Stimulated activated memory B cell treated with anti-CD40 and anti-IgM and Interleukin-4, amounts not matched to agents 10 μg/mL and 1 μg/mL and 100 μg/mL, for 72 hours (primary cell): ENCODE results near the gene GLG1.

Experiments used
- ATAC-seq: fragments of 150-1000 bp; cut with Tn5 transposase; 2 replicates; pipeline ENCODE4 v1.10.0; 2021
- H3K27ac Mint-ChIP-seq: one replicate; pipeline ENCODE4 v1.8.0; 2022; ENCODE audit warnings: mild to moderate bottlenecking, mixed read lengths
- H3K27me3 Mint-ChIP-seq: one replicate; pipeline ENCODE4 v1.8.0; 2022; ENCODE audit warnings: mixed read lengths
- H3K36me3 Mint-ChIP-seq: one replicate; pipeline ENCODE4 v1.8.0; 2022; ENCODE audit warnings: mixed read lengths
- H3K4me1 Mint-ChIP-seq: one replicate; pipeline ENCODE4 v1.8.0; 2022; ENCODE audit warnings: mixed read lengths
- H3K4me3 Mint-ChIP-seq: one replicate; pipeline ENCODE4 v1.8.0; 2022; ENCODE audit warnings: mild to moderate bottlenecking, moderate library complexity, mixed read lengths
- H3K9me3 Mint-ChIP-seq: one replicate; pipeline ENCODE4 v1.8.0; 2022; ENCODE audit warnings: mixed read lengths

The GLG1 gene

DNA sequence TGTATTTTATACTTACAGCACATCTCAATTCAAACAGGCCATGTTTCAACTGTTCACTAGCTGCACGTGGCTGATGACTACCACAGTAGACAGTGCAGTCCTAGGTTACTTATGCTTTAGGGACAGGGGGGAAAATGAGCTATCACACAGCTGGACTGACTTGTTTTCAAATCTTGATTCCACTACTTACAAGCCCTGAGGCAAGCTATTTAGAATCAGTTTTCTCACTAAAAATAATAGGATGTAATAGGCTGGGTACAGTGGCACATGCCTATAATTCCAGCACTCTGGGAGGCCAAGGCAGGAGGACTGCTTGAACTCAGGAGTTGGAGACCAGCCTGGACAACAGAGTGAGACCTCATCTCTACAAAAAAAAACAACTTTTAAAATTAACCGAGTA is 10.3 kb downstream of the GLG1 start:
- no peaks in the 10 kb centered on the region for H3K9me3 Mint-ChIP-seq
- no peak overlapping the region for H3K4me3 Mint-ChIP-seq
- no peaks in the 10 kb centered on the region for H3K27me3 Mint-ChIP-seq
- peaks cover 20% of the 10 kb centered on the region for H3K36me3 Mint-ChIP-seq
- H3K27ac Mint-ChIP-seq = no peak overlapping the region
- peaks cover 47% of the 10 kb centered on the region for H3K4me1 Mint-ChIP-seq
- no peak for ATAC-seq

DNA sequence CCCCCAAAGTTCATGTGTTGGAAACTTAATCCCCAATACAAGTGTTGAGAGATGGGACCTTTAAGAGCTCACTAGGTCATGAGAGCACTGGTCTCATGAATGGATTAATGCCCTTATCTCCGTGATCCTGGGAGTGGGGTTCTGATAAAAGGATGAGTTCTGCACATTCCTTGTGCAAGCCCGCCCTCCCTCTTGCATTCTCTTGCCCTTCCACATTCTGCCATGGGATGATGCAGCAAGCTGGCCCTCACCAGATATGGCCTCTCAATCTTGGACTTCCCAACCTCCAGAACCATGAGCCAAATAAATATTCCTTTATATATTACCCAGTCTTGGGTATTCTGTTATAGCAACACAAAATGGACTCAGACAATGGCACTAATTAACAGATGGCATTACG is 14.1 kb downstream of the GLG1 start:
- no peak for ATAC-seq
- Mint-ChIP-seq H3K36me3 (peaks cover 17% of the 10 kb centered on the region), H3K27ac (no peak overlapping the region), H3K27me3 (no peaks in the 10 kb centered on the region), H3K9me3 (no peaks in the 10 kb centered on the region), H3K4me3 (no peak overlapping the region), H3K4me1 (peaks cover 44% of the 10 kb centered on the region)

DNA sequence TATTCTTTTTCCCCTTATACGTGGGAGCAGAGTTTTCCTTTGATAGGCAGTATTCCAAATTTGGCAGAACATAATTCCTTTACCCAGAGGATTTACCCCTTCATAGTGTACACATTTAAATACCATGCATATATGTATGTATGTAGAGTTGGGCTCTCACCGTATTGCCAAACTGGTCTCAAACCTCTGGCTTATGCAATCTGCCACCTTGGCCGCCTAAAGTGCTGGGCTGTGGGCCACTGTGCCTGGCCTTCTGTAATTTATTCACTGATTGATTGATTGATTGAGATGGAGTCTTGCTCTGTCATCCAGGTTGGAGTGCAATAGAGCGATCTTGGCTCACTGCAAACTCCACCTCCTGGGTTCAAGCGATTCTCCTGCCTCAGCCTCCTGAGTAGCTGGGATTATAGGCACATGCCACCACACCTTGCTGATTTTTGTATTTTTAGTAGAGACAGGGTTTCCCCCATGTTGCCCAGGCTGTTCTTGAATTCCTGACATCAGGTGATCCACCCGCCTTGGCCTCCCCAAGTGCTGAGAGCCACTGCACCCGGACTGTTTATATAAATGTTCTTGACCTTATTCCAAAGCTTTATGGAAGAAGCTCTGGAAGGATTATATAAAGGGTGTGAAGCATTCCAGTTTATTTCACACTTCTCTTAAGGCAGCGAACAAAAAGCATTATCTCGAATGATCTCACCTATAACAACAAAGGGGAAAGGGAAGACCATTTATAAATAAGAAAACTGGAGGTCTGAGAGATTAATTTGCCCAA is 14.9 kb downstream of the GLG1 start:
- Mint-ChIP-seq H3K4me3 (no peak overlapping the region), H3K27ac (no peak overlapping the region), H3K36me3 (peaks cover 21% of the 10 kb centered on the region), H3K4me1 (peaks cover 52% of the 10 kb centered on the region), H3K27me3 (no peaks in the 10 kb centered on the region), H3K9me3 (no peaks in the 10 kb centered on the region)
- no peak for ATAC-seq

DNA sequence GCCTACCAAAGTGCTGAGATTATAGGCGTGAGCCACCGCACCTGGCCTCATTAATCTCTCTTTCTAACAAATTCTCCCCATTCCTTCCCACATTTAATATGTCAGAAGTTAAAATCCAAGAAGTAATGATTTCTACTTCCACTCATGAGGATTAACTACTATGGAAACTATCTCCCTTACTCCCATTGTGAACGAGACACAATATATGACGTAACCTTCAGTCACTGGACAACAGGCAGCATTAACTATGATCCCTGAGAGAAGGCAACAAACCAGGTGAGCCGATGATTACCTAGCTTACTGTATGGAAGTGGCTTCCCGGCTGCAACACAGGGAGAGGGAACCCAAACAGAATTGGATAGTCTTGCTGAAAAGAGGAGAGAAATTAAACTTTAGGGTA is 20.0 kb downstream of the GLG1 start:
- Mint-ChIP-seq H3K4me3 (no peak overlapping the region), H3K27me3 (no peaks in the 10 kb centered on the region), H3K4me1 (peaks cover 73% of the 10 kb centered on the region), H3K36me3 (peaks cover 26% of the 10 kb centered on the region), H3K27ac (peak overlapping the region; percentile 9), H3K9me3 (no peaks in the 10 kb centered on the region)
- no peak for ATAC-seq

DNA sequence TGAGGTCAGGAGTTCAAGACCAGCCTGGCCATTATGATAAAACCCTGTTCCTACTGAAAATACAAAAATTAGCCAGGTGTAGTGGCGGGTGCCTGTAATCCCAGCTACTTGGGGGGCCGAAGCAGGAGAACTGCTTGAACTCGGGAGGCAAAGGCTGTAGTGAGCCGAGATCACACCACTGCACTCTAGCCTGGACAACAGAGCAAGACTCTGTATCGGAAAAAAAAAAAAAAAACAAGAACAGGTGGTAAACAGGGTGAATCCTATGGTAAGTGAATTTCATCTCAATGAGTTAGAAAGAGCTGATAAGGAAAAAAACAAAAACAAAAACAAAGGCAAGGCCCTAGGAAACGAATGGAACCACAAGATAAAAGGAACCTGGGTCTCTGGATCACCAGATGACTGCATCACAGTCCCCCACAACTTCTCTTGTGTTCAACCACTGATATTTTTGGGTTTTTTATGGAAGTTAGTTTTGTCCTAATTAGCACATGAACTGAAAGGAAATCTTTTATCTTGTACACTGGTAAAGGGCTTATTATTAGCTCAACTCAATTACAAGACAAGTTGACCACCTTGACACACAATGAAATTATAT is 21.0 kb downstream of the GLG1 start:
- no peaks in the 10 kb centered on the region for H3K27me3 Mint-ChIP-seq
- H3K27ac Mint-ChIP-seq = peak overlapping the region; percentile 27
- ATAC-seq = no peak
- H3K36me3 Mint-ChIP-seq = peaks cover 26% of the 10 kb centered on the region
- H3K4me1 Mint-ChIP-seq = peaks cover 82% of the 10 kb centered on the region
- no peaks in the 10 kb centered on the region for H3K9me3 Mint-ChIP-seq
- H3K4me3 Mint-ChIP-seq = no peak overlapping the region

DNA sequence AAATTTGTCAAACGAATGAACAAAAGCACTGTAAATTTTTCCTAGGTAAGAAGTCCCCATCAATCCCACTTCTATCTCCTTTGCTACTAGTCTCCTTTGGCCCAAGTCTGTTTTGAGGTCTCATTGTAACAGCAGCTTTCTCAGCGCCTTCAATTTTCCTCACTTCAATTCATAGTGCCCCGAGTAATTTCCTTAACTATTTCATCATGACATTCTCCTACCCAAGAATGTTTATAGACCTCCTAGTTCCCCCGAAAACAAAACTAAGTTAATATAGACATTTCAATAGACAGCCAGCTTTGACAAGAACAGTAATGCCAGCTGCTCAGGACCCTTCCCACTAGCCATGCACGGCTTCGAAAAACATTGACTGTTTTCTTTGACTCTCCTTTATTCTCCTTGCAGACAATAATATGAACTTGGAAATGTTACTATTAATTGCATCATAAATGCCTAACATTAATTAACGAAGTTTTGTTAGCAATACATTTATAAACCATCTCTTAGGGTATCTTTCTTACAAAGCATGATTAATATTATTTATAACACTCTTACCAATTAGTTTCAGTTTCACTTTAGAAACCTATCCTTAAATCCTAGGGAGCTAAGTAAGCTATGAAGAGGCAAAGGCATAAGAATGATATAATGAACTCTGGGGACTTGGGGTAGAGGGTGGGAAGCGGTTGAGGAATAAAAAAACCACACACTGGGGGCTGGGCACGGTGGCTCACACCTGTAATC is 22.8 kb downstream of the GLG1 start:
- H3K4me3 Mint-ChIP-seq = no peak overlapping the region
- no peak for ATAC-seq
- H3K9me3 Mint-ChIP-seq = no peaks in the 10 kb centered on the region
- peak overlapping the region; percentile 51 for H3K27ac Mint-ChIP-seq
- peaks cover 83% of the 10 kb centered on the region for H3K4me1 Mint-ChIP-seq
- H3K36me3 Mint-ChIP-seq = peaks cover 26% of the 10 kb centered on the region
- no peaks in the 10 kb centered on the region for H3K27me3 Mint-ChIP-seq

DNA sequence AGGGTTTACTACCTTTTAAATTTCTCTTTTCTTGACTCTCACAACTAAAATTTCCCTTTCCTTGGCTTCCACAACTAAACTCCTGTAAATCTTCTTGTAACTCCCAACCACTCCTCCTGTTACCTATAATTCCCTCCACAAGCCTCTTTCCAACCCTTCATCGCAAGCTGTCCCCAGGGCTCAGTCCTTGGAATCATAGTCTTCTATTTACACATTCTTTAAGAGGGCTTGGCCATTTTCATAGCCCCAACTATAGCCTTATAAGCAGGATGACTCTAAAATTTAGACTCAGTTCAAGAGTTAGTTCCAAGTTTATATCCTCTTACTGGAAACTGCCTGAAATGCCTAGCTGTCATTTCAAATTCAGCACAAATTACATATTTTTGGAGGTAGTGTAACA is 23.9 kb downstream of the GLG1 start:
- H3K4me3 Mint-ChIP-seq = no peak overlapping the region
- no peaks in the 10 kb centered on the region for H3K9me3 Mint-ChIP-seq
- H3K36me3 Mint-ChIP-seq = peaks cover 23% of the 10 kb centered on the region
- H3K4me1 Mint-ChIP-seq = peaks cover 83% of the 10 kb centered on the region
- ATAC-seq = no peak
- no peak overlapping the region for H3K27ac Mint-ChIP-seq
- no peaks in the 10 kb centered on the region for H3K27me3 Mint-ChIP-seq

DNA sequence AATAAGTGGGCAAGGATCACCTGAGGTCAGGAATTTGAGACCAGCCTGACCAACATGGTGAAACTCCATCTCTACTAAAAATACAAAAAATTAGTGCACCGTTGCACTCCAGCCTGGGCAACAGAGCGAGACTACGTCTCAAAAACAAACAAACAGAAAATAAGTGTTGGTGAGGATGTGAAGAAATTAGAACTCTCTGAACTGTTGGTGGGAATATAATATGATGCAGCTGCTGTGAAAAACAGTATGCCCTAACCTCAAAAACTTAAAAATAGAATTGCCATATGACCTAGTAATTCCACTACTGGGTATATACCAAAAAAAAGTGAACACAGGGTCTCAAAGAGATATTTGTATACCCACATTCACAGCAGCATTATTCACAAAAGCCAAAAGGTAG is 26.1 kb downstream of the GLG1 start:
- peaks cover 72% of the 10 kb centered on the region for H3K4me1 Mint-ChIP-seq
- peak overlapping the region; percentile 12 for H3K27ac Mint-ChIP-seq
- no peaks in the 10 kb centered on the region for H3K27me3 Mint-ChIP-seq
- no peak for ATAC-seq
- H3K36me3 Mint-ChIP-seq = peaks cover 7% of the 10 kb centered on the region
- H3K4me3 Mint-ChIP-seq = peak overlapping the region; percentile 9
- no peaks in the 10 kb centered on the region for H3K9me3 Mint-ChIP-seq

DNA sequence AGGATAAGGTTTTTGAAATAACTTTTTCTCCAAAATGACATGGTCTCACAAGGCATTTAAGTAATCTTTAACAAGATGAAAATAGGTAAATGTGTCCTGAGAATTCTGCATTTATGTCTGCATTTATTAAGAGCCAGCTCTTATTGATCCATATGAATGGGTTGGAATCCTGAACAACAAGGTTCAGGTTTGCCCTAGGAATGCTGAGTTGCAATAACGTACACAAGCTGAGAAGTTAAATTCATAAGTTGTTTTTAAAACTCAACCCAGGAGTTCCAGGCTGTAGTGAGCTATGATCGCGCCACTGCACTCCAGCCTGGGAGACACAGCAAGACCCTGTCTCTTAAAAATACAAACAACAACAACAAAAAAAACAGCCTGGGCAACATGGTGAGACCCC is 28.1 kb downstream of the GLG1 start:
- ATAC-seq = no peak
- Mint-ChIP-seq H3K9me3 (no peaks in the 10 kb centered on the region), H3K4me1 (peaks cover 66% of the 10 kb centered on the region), H3K36me3 (no peaks in the 10 kb centered on the region), H3K4me3 (no peak overlapping the region), H3K27ac (peak overlapping the region; percentile 22), H3K27me3 (no peaks in the 10 kb centered on the region)

DNA sequence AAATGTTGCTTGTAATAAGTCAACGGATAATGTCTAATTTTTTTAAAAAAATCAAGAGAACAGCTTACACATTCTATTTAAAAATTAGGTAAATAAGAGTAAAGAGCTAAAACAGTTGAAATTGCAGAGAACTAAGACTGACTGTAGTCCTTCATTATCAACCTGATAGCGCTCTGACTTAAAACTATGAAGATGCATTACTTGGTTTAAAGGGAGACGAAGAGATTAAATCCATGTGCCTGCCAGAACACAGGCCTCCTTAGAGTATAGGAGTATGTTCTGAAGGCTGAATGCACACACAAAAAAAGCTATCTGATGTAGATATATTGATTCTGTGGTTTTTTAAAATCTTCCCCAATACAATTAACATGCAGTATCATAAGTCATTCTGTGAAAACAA is 28.5 kb downstream of the GLG1 start:
- Mint-ChIP-seq H3K4me1 (peaks cover 65% of the 10 kb centered on the region), H3K27me3 (no peaks in the 10 kb centered on the region), H3K9me3 (no peaks in the 10 kb centered on the region), H3K4me3 (no peak overlapping the region), H3K27ac (peak overlapping the region; percentile 22), H3K36me3 (no peaks in the 10 kb centered on the region)
- ATAC-seq = no peak

DNA sequence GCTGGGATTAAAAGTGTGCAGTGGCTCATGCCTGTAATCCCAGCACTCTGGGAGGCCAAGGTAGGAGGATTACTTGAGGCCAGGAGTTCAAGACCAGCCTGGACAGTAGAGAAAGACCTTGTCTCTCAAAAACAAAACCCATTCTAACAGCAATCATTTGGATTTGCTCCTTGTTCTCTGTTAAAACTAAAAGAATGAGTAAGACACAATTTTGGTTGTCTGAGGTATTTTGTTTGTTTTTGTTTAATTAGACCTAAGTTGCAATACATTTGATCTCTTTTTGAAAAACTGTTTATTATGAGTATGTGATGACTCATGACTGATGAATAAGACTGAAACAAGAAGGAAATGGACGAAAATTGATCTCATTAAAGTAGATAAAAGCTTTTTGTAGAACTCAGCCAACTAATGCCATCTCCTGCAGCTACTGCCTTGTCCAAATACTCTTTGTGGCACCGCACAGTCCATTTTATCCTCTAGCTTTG is 29.0 kb downstream of the GLG1 start:
- Mint-ChIP-seq H3K27ac (peak overlapping the region; percentile 22), H3K27me3 (no peaks in the 10 kb centered on the region), H3K9me3 (no peaks in the 10 kb centered on the region), H3K4me3 (no peak overlapping the region), H3K36me3 (no peaks in the 10 kb centered on the region), H3K4me1 (peaks cover 64% of the 10 kb centered on the region)
- ATAC-seq = no peak

DNA sequence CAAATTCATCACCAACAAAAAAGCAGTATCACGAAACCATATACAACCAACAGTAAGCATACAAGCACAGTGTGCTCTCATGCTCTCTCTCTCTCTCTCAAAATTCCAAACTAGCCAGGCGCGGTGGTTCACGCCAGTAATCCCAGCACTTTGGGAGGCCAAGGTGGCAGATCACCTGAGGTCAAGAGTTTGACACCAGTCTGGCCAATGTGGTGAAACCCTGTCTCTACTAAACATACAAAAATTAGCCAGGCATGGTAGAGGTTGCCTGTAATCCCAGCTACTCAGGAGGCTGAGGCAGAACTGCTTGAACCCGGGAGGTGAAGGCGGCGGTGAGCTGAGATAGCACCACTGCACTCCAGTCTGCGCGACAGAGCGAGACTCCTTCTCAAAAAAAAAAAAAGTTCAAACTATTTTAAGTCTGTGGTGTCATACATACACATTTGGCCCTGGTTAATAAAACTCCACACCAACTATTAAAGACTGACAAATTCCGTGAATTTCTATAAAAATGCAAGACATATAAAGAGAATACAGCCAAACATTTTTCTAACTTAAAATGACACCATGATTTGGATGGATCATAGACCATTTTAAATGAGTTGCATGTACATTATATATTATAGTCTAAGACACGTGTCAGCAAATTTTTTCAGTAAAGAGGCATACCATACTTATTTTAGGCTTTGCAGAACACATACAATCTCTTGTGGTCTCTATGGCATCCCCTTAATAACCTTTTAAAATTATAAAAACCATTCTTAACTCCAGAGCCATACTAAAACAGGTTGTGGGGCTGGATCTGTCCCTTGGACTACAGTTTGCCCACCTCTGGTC is 30.9 kb downstream of the GLG1 start:
- Mint-ChIP-seq H3K4me3 (no peak overlapping the region), H3K36me3 (no peaks in the 10 kb centered on the region), H3K9me3 (no peaks in the 10 kb centered on the region), H3K4me1 (peaks cover 66% of the 10 kb centered on the region), H3K27ac (no peak overlapping the region), H3K27me3 (no peaks in the 10 kb centered on the region)
- no peak for ATAC-seq

DNA sequence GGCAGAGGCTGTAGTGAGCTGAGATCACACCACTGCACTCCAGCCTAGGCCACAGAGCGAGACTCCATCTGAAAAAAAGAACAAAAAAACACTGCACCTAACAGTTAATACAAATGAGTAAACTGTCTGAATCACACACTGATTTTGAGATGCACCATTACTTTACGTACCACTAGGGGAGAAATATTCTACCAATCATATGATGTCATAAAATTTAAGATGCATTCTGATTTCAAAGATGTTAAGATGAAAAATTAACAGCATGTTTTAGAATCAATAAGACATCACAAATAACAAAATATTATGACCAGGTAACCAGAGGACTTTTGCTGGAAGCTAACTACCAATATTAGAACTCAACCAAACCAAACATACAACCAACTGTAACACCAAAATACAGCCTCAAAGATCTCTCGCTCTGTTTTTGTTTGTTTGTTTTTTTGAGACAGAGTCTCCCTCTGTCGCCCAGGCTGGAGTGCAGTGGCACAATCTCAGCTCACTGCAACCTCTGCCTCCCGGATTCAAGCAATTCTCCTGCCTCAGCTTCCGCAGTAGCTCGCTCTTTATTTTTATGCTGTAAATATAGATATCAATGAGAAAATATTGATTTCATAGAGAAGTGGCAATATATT is 31.6 kb downstream of the GLG1 start:
- H3K9me3 Mint-ChIP-seq = no peaks in the 10 kb centered on the region
- no peak for ATAC-seq
- no peak overlapping the region for H3K27ac Mint-ChIP-seq
- peaks cover 66% of the 10 kb centered on the region for H3K4me1 Mint-ChIP-seq
- H3K27me3 Mint-ChIP-seq = no peaks in the 10 kb centered on the region
- no peak overlapping the region for H3K4me3 Mint-ChIP-seq
- no peaks in the 10 kb centered on the region for H3K36me3 Mint-ChIP-seq

DNA sequence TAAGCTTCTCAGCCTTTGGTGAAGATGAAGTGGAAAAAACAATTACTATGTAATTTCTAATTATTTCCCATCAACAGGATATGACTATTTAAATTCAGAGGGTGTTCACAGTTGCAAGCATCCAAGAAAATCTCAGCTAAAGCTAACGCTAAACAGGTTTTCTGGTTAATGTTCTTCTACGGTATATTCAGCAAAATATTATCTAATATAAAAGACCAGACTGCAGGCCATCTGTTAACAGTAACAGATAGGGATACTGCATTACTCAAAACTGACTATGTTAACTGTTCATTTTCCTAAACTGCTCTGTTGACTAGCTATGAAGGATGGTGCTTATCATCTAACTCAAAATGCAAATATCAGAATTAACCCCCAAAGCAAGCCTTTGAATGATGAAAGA is 32.8 kb downstream of the GLG1 start:
- Mint-ChIP-seq H3K4me1 (peaks cover 62% of the 10 kb centered on the region), H3K36me3 (no peaks in the 10 kb centered on the region), H3K27me3 (no peaks in the 10 kb centered on the region), H3K9me3 (no peaks in the 10 kb centered on the region), H3K27ac (no peak overlapping the region), H3K4me3 (no peak overlapping the region)
- ATAC-seq = no peak

DNA sequence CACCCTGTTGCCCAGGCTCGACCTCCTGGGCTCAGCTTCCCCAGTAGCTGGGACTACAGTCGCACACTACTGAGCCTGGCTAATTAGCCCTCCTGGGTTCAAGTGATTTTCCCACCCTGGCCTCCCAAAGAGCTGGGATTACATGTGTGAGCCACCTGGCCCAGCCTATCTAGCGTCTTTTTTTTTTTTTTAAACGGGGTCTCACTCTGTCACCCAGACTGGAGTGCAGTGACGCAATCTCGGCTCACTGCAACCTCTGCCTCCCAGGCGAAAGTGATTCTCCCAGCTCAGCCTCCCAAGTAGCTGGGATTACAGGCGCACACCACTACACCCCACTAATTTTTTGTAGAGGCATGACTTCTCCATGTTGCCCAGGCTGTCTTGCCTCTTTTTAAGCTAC is 33.3 kb downstream of the GLG1 start:
- no peaks in the 10 kb centered on the region for H3K36me3 Mint-ChIP-seq
- no peak for ATAC-seq
- peaks cover 57% of the 10 kb centered on the region for H3K4me1 Mint-ChIP-seq
- no peak overlapping the region for H3K4me3 Mint-ChIP-seq
- H3K9me3 Mint-ChIP-seq = no peaks in the 10 kb centered on the region
- no peak overlapping the region for H3K27ac Mint-ChIP-seq
- H3K27me3 Mint-ChIP-seq = no peaks in the 10 kb centered on the region
